ENCODE results near the gene CARS1.

Gene CARS1

DNA sequence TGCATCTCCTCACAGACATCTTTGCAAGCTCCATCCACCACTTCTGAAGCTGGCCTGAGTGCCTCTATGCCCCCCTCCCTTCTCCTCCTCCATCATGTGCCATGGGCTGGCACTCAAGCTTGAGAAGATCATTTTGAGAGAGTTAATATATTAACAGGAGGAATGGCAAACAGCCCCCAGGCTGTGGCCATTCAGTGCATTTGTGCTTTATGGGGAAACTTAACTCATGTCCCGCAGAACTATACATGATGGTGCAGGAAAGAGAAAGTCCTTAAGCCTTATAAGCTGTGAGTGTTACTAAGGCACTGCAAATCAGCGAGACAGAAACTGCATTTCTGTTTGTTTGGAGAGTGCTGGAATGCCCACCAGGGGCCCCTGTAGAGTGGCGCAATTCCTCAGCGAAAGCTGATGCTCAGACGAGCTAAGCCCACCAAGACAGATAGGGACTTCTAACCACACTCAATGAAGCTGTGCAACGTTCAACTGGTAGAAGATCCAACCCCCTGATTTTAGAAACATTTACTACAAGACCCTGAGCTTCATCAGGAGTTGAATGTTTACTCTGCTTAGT lies 101.2 kb downstream of the CARS1 start:
- no peak for DNase-seq (ENCODE audit: low read depth)

- no peak for DNase-seq (ENCODE audit: low read depth)
Observed at GRCh38 chr11:2954263-2954662, 103.0 kb downstream of the CARS1 start.

- DNase-seq (ENCODE audit: low read depth), result no peak
Observed at GRCh38 chr11:2952290-2952689, 104.9 kb downstream of the CARS1 start.

DNA sequence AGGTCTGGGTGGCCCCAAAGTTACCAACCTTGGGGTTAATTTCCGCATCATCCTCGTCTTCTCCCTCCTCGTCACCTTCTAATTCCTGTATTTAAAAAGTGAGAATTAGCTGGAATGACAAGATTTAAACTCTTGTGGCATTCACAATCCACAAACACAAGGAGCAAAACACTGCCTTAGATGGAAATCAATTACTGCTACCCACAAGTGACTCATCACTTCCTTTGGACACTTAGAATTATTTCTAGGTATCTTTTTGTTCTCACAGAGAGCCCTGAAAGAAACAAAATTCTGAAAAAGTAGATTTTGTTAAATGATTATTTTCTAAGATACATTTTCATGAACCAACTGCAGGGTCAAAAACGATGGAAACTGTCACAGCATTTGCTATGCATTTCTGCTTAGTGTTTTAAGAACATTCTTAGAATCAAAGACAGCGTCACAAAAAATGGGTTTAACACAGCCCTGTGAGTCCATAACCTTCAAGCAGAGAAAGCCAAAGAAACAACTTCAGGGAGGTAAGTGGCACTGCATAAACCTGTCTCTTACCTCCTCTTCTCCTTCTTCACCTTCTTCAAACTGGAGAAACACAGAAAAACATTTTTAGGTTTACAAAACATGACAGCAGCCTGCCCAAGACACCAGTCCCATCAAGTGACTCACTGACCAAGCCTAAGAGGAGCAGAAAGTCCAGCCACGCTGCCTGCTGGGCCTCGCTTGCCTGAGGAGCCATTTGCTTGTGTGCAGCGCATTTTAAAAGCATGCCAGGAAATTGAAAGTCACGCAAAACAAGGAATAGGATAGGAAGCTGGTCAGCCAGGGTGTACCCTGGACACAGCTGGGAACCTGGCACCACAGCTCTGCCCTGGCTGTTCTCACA lies 105.8 kb downstream of the CARS1 start:
- no peak for DNase-seq (ENCODE audit: low read depth)

Data from T-helper 22 cell (primary cell).